ENCODE results near the gene ABLIM2. TPM values are rescaled to one million over a fixed set of nuclear protein-coding genes. Genes with fewer than 3 reads are reported as not detected.
A peak's percentile ranks its signal among the peaks of the same experiment; 100 is the strongest.

ABLIM2 gene
- total RNA-seq, 2 donors from 2014 or later: 5.7 to 11.2 TPM

DNA sequence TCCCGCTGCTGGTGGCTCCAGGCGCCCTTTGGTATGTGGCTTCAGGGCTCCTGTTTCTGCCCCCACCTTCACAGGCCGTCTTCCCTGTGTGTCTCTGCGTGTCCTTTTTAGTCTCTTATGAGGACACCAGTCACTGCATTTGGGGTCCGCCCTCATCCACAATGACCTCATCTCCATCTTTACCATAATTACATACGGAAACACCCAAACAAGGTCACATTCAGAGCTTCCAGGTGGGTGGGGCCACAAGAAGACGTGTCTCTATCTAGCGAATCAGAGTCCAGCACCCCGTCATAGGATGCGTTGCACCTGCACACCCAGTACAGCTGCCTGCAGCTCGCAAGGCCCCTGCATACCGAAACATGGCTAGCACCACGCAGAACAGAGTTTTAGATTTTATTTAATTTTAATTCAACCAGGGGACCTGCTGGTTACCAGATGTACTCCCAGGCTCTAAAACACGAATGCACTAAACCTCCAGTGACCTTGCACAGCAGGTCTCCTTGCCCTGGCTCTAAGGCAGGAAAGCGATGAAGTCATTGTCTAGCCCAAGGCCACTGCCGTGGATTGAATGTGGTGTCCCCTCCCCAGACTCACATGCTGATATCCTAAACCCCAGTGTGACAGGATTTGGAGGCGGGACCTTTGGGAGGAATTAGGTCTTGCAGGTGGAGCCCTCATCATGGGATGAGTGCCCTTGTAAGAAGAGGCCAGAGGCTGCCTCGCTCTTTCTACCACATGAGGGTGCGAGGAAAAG lies 30.3 kb downstream of the ABLIM2 start:
- H3K9me3 ChIP-seq: no peaks in the 10 kb centered on the region
- H3K27ac ChIP-seq: no peak overlapping the region

DNA sequence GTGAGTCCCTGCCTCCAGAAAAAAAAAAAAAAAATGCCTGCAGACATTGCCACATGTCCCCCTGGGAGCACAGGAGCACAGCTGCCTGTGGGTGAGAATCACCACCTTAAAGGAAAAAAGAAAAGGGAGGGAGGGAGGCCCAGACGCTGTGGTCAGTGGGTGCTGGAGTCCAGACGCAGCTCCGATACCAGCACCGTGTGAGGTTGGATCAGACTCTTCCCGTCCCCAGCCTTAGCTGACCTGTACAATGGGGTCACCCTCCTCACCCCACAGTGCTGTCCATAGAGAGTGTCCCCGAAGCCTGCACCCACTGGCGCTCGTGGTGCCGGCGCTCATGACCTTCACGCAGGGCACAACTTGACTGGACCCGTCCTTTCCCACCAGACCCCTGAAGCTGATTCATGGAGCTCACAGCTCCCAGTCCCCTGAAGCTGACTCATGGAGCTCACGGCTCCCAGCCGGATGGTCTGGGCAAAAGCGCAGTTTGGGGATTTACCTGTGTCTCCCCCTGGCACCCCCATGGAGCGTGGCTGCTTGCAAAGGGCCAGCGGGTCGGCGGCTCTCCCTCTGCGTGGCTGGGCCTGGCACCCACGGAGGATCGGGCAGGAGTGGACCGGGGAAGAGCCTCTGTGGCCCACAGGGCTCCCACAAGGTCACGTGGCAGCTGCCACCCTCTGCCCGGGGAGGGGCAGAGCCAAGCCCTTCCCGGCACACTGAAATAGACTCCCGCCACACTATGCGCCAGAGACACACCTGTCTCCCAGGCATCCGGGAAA lies 31.4 kb downstream of the ABLIM2 start:
- Histone ChIP-seq H3K27ac (no peak overlapping the region), H3K4me3 (no peak overlapping the region), H3K4me1 (peaks cover 0 to 15% of the 10 kb centered on the region in 2 donors), H3K27me3 (no peaks in the 10 kb centered on the region), H3K9me3 (no peaks in the 10 kb centered on the region), H3K36me3 (no peaks in the 10 kb centered on the region)
- TF ChIP-seq, protein P1, sequence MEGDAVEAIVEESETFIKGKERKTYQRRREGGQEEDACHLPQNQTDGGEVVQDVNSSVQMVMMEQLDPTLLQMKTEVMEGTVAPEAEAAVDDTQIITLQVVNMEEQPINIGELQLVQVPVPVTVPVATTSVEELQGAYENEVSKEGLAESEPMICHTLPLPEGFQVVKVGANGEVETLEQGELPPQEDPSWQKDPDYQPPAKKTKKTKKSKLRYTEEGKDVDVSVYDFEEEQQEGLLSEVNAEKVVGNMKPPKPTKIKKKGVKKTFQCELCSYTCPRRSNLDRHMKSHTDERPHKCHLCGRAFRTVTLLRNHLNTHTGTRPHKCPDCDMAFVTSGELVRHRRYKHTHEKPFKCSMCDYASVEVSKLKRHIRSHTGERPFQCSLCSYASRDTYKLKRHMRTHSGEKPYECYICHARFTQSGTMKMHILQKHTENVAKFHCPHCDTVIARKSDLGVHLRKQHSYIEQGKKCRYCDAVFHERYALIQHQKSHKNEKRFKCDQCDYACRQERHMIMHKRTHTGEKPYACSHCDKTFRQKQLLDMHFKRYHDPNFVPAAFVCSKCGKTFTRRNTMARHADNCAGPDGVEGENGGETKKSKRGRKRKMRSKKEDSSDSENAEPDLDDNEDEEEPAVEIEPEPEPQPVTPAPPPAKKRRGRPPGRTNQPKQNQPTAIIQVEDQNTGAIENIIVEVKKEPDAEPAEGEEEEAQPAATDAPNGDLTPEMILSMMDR (IDR thresholded peaks at IDR 0.05): no peak
- DNase-seq (ENCODE audit: low spot score): no peak

More for the DNA sequence above, 30.3 kb downstream of the ABLIM2 start:
- Histone ChIP-seq H3K36me3 (no peaks in the 10 kb centered on the region), H3K4me1 (peaks cover 0 to 10% of the 10 kb centered on the region in 2 donors), H3K4me3 (no peak overlapping the region), H3K27me3 (no peaks in the 10 kb centered on the region)
- DNase-seq (ENCODE audit: low spot score): no peak
- TF ChIP-seq, protein P1 (IDR thresholded peaks at IDR 0.05): no peak

DNA sequence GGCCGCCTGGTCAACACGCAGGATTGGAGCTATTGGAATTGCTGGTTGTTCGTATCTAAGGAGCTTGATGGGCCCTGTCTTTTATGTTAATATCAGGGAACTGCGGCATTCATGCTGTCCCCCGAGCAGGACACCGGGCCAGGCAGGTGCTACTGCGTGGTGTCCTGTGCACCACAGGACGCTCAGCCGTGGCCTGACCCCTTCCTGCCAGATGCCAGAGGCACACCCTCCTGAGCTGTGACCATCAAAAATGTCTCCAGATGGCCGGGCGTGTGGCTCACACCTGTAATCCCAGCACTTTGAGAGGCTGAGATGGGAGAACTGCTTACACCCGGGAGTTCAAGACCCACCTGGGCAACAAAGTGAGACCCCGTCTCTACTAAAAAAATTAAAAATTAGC lies 32.1 kb downstream of the ABLIM2 start:
- no peak for DNase-seq (ENCODE audit: low spot score)
- TF ChIP-seq, protein P1 (IDR thresholded peaks at IDR 0.05): no peak
- no peaks in the 10 kb centered on the region for H3K27me3 ChIP-seq
- H3K4me1 ChIP-seq: peaks cover 0 to 15% of the 10 kb centered on the region in 2 donors
- H3K9me3 ChIP-seq: no peaks in the 10 kb centered on the region
- no peak overlapping the region for H3K27ac ChIP-seq
- H3K4me3 ChIP-seq: no peak overlapping the region
- H3K36me3 ChIP-seq: no peaks in the 10 kb centered on the region

DNA sequence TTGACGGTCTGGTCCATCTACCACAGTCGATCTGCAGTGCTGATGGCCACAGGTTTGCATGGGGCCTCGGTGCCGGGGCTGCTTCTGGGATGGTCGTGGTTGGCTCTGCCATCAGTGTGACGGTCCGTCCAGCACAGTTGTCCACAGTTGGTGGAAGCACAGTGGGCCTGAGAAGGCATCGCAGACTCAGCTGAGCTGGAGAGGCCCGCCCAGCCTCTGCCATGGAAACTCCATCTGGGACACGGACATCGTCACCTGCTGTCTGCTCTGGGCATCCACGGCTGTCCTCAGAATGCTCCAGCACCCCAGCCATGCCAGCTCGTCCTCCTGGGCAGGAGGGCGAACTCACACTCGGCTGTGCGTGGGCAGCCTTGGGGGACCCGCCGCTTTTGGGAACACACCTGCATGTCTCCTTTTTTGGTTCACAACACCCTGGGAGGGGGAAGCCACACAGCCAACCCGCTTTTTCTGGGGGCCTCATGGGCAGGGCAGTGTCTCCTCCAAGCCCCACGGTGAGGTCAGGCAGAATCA lies 33.0 kb downstream of the ABLIM2 start:
- no peaks in the 10 kb centered on the region for H3K36me3 ChIP-seq
- no peak overlapping the region for H3K27ac ChIP-seq
- no peaks in the 10 kb centered on the region for H3K27me3 ChIP-seq
- no peak overlapping the region for H3K4me3 ChIP-seq
- H3K4me1 ChIP-seq: peaks cover 0 to 15% of the 10 kb centered on the region in 2 donors
- TF ChIP-seq, protein P1 (IDR thresholded peaks at IDR 0.05): no peak
- H3K9me3 ChIP-seq: no peaks in the 10 kb centered on the region
- no peak for DNase-seq (ENCODE audit: low spot score)

DNA sequence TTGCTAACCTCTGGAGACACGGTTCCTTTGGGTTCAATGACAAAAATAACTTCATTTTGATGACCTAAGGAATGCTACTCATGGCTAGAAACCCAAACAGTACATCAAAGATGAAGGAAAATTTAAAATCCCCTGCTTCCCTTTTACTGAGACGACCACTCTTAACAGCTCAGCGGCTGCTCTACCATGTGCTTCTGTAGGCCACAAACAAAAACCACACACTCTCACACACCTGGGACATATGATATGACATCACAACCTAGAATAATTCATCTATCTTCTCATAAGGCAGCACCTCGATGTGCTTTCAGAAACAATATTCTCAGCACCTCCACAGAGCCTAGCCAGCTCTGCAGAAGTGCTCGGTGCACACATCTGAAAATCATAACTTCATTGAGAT lies 34.7 kb downstream of the ABLIM2 start:
- TF ChIP-seq, protein P1 (IDR thresholded peaks at IDR 0.05): no peak
- DNase-seq (ENCODE audit: low spot score): no peak
- no peaks in the 10 kb centered on the region for H3K27me3 ChIP-seq
- peak overlapping the region; percentile 40 to 57 for H3K27ac ChIP-seq
- no peaks in the 10 kb centered on the region for H3K9me3 ChIP-seq
- H3K4me3 ChIP-seq: no peak overlapping the region
- H3K36me3 ChIP-seq: no peaks in the 10 kb centered on the region
- peaks cover 0 to 15% of the 10 kb centered on the region in 2 donors for H3K4me1 ChIP-seq
